ENCODE results near the gene VAV2. TPM values are rescaled to one million over a fixed set of nuclear protein-coding genes. Genes with fewer than 3 reads are reported as not detected.

Gene VAV2
- total RNA-seq, 1 donor from 2014 or later: 47.0 TPM

GRCh38 chr9:134025606-134026541, 33.8 kb upstream of the VAV2 start:
- Mint-ChIP-seq H3K27me3 (ENCODE audit: low read depth) (no peaks in the 10 kb centered on the region), H3K4me3 (peak overlapping the region; percentile 80), H3K9me3 (no peaks in the 10 kb centered on the region), H3K4me1 (peaks cover 29% of the 10 kb centered on the region), H3K27ac (ENCODE audit: unreplicated experiment) (no peak overlapping the region), H3K36me3 (ENCODE audit: low read depth) (peaks cover 4% of the 10 kb centered on the region)
- peak; percentile 48 for TF ChIP-seq CTCF (conservative IDR thresholded peaks at IDR 0.05)
- peak; percentile 49 for DNase-seq (ENCODE audit: low read depth, low spot score)

- no peaks in the 10 kb centered on the region for H3K27me3 Mint-ChIP-seq (ENCODE audit: low read depth)
- DNase-seq (ENCODE audit: low read depth, low spot score): peak; percentile 89
- H3K27ac Mint-ChIP-seq (ENCODE audit: unreplicated experiment): no peak within 1 kb of the TSS
- H3K9me3 Mint-ChIP-seq: no peaks in the 10 kb centered on the region
- peak within 1 kb of the TSS; percentile 80 for H3K4me3 Mint-ChIP-seq
- no peak for TF ChIP-seq CTCF (conservative IDR thresholded peaks at IDR 0.05)
- peaks cover 23% of the 10 kb centered on the region for H3K4me1 Mint-ChIP-seq
- peaks cover 2% of the 10 kb centered on the region for H3K36me3 Mint-ChIP-seq (ENCODE audit: low read depth)
Observed at GRCh38 chr9:134024828-134025605, 32.9 kb upstream of the VAV2 start, which contains the start of gene BRD3OS. TSS of gene BRD3OS (plus strand) at chr9:134025481. CDS start at chr9:134026748, 1,267 bp downstream.

- H3K9me3 Mint-ChIP-seq: no peaks in the 10 kb centered on the region
- H3K36me3 Mint-ChIP-seq (ENCODE audit: low read depth): peaks cover 2% of the 10 kb centered on the region
- TF ChIP-seq CTCF (conservative IDR thresholded peaks at IDR 0.05): no peak
- peak overlapping the region; percentile 80 for H3K4me3 Mint-ChIP-seq
- no peak overlapping the region for H3K27ac Mint-ChIP-seq (ENCODE audit: unreplicated experiment)
- DNase-seq (ENCODE audit: low read depth, low spot score): no peak
- no peaks in the 10 kb centered on the region for H3K27me3 Mint-ChIP-seq (ENCODE audit: low read depth)
- H3K4me1 Mint-ChIP-seq: peaks cover 23% of the 10 kb centered on the region
Observed at GRCh38 chr9:134024214-134024792, 32.2 kb upstream of the VAV2 start.

- no peaks in the 10 kb centered on the region for H3K9me3 Mint-ChIP-seq
Observed at GRCh38 chr9:134014946-134015345, 22.8 kb upstream of the VAV2 start.

More at GRCh38 chr9:134014946-134015345, 22.8 kb upstream of the VAV2 start:
- Mint-ChIP-seq H3K36me3 (ENCODE audit: low read depth) (peaks cover 12% of the 10 kb centered on the region), H3K4me1 (no peaks in the 10 kb centered on the region), H3K27ac (ENCODE audit: unreplicated experiment) (no peak overlapping the region), H3K4me3 (no peak overlapping the region), H3K27me3 (ENCODE audit: low read depth) (no peaks in the 10 kb centered on the region)
- TF ChIP-seq CTCF (conservative IDR thresholded peaks at IDR 0.05): no peak
- DNase-seq (ENCODE audit: low read depth, low spot score): no peak
